CD4-positive, alpha-beta T cell (primary cell): ENCODE results near the gene DLX3. TPM values are rescaled to one million over a fixed set of nuclear protein-coding genes. Genes with fewer than 3 reads are reported as not detected.

Experiments
- ATAC-seq: fragments of 200-7000 bp; cut with Tn5 transposase; one replicate; pipeline ENCODE4 v1.10.0; 2022; ENCODE audit warnings: mild to moderate bottlenecking; ENCODE audit not compliant: poor library complexity
- CTCF ChIA-PET: fragments of 350-600 bp; sonication (Branson Sonifier 250); formaldehyde crosslinking; loops from one replicate; lab custom pipeline; 2021; ENCODE audit warnings: antibody characterized with exemption, inconsistent platforms; lab: Charles Lee
- POLR2A ChIA-PET: fragments of 350-600 bp; sonication (Branson Sonifier 250); formaldehyde crosslinking; loops from one replicate; lab custom pipeline; 2021; ENCODE audit warnings: antibody characterized with exemption, inconsistent platforms; lab: Charles Lee
- DNase-seq, 14 experiments: peaks; one replicate each; pipeline ENCODE4 v3.0.0-alpha.2; 2013 to 2020; ENCODE audit warnings: mixed read lengths in 2 of 14
- H3K27ac ChIP-seq, 2 donors: one replicate each; pipeline versions ENCODE4 v1.5.1 to v1.7.0; 2013; ENCODE audit warnings: low read length in 2 of 2, low read depth in 1 of 2, mild to moderate bottlenecking in 1 of 2
- H3K27me3 ChIP-seq, 2 experiments: 1 replicate in 1 of 2; 2 replicates in 1 of 2; pipeline versions ENCODE4 v1.6.1 to v1.7.0; 2013; ENCODE audit warnings: low read length in 2 of 2, control low read depth in 1 of 2, mild to moderate bottlenecking in 1 of 2, moderate library complexity in 1 of 2; ENCODE audit not compliant: insufficient read depth in 2 of 2, control insufficient read depth in 1 of 2
- H3K36me3 ChIP-seq: one replicate; pipeline ENCODE4 v1.6.1; 2013; ENCODE audit warnings: low read length, control low read depth; ENCODE audit not compliant: insufficient read depth
- H3K4me1 ChIP-seq: one replicate; pipeline ENCODE4 v1.6.1; 2013; ENCODE audit warnings: low read length, control low read depth; ENCODE audit not compliant: insufficient read depth
- H3K4me3 ChIP-seq: one replicate; pipeline ENCODE4 v1.5.1; 2013; ENCODE audit warnings: mild to moderate bottlenecking, low read length, moderate library complexity
- H3K9me3 ChIP-seq, 2 experiments: 1 replicate in 1 of 2; 2 replicates in 1 of 2; pipeline versions ENCODE4 v1.6.1 to v1.7.0; 2013; ENCODE audit warnings: low read length in 2 of 2, mild to moderate bottlenecking in 2 of 2, control low read depth in 1 of 2, moderate library complexity in 1 of 2; ENCODE audit not compliant: control insufficient read depth in 1 of 2, insufficient read depth in 1 of 2
- H3K27ac Mint-ChIP-seq: one replicate; pipeline ENCODE4 v1.8.0; 2020; ENCODE audit warnings: mixed read lengths
- H3K27me3 Mint-ChIP-seq: one replicate; pipeline ENCODE4 v1.8.0; 2021; ENCODE audit warnings: mixed read lengths
- H3K36me3 Mint-ChIP-seq: one replicate; pipeline ENCODE4 v1.8.0; 2021; ENCODE audit warnings: low read depth, mixed read lengths
- H3K4me1 Mint-ChIP-seq: one replicate; pipeline ENCODE4 v1.8.0; 2021; ENCODE audit warnings: low read depth, mixed read lengths
- H3K4me3 Mint-ChIP-seq: one replicate; pipeline ENCODE4 v1.8.0; 2020; ENCODE audit warnings: mild to moderate bottlenecking, mixed read lengths
- H3K9me3 Mint-ChIP-seq: one replicate; pipeline ENCODE4 v1.8.0; 2020; ENCODE audit warnings: mixed read lengths
- intact Hi-C, 2 experiments: fragments of 100-400 bp; cut with DNase I in 1 of 2; cut with micrococcal nuclease in 1 of 2; formaldehyde crosslinking; loops; one replicate each; pipeline versions ENCODE4 v1.15.1 to v1.9.0; 2023 to 2025; cut with DNase I, micrococcal nuclease
- total RNA-seq, 174 experiments: library from RNA in 2 of 174; stranded (reverse) in 2 of 174; gene quantifications; one replicate each; pipeline ENCODE4 v1.2.3 and lab custom pipeline; 2021 to 2026
- TF ChIP-seq, protein P1 (sequence below): fragments of 200-600 bp; IDR thresholded peaks from one replicate; pipeline ENCODE4 v1.8.0; 2022; ENCODE audit warnings: antibody characterized with exemption, mild to moderate bottlenecking

DLX3 gene
- total RNA-seq, 2 experiments from 2014 or later, result not detected

DNA sequence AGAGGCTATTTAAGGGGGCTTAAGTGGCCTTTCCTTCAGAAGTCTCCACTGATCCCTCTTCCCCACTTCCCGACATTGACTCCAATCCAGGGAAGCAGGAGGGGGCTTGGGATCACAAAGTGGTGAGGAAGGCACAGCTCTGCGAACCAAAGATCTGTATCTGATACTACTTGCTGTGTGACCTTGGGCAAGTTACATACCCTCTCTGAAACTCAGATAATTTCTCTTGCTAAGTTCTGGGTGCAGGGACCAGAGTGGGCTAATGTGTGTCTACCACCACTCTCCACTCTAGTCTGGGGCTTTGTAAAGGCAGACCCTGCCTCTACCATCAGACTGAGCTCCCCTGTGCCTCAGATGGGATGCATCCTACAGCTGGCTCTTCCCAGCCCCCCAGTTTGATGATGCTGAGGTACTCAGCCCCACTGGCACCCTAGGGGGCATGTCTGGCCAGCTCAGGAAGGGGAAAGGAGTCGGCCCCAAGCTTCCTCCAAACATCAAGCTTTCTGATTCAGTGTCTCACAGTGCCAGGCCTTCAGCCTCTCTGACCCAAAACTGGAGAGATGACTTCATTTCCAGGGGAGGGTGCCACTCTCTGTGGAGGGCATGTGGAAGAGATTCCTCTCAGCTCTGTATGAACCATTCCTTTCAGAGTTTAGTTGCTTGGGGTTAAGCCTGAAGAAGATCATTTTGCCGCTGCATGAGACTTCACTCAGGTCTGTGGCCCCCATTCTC lies 15.1 kb downstream of the DLX3 start:
- peaks cover 0 to 10% of the 10 kb centered on the region in 2 experiments for H3K9me3 ChIP-seq
- intact Hi-C loops, result no loop called here
- peaks cover 58% of the 10 kb centered on the region for H3K27me3 Mint-ChIP-seq

DNA sequence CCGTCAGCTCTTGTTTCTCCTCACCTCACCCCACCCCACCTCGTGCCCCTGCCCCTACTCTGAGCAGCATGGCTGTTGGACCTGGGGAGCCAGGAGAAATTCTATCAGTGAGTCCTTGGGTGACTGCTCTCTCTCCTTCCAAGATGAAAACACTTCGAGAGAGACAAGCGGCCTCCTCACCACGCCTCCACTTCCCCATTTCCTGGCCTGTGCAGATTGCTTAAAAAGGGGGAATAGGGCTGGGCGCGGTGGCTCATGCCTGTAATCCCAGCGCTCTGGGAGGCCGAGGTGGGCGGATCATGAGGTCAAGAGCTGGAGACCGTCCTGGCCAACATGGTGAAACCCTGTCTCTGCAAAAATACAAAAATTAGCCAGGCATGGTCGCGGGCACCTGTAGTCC lies 16.5 kb downstream of the DLX3 start:
- peaks cover 35 to 45% of the 10 kb centered on the region in 2 experiments for H3K27me3 ChIP-seq
- POLR2A ChIA-PET, result no interaction called here
- peaks cover 0 to 10% of the 10 kb centered on the region in 2 experiments for H3K9me3 ChIP-seq
- H3K27ac Mint-ChIP-seq, result no peak overlapping the region
- CTCF ChIA-PET, result interaction anchor here (1.2 kb wide), 2 partner anchors 23 to 26 kb away, joined by 3 to 6 read pairs; no protein-coding TSS in a partner anchor
- H3K27me3 Mint-ChIP-seq, result peaks cover 68% of the 10 kb centered on the region
- intact Hi-C loops, result no loop called here
- no peaks in the 10 kb centered on the region for H3K36me3 Mint-ChIP-seq
- no peaks in the 10 kb centered on the region for H3K9me3 Mint-ChIP-seq
- no peak overlapping the region for H3K4me3 Mint-ChIP-seq
- H3K36me3 ChIP-seq, result no peaks in the 10 kb centered on the region
- DNase-seq, result no peak
- ATAC-seq, result no peak
- no peak overlapping the region for H3K4me3 ChIP-seq
- no peak overlapping the region for H3K27ac ChIP-seq
- H3K4me1 ChIP-seq, result no peaks in the 10 kb centered on the region
- no peaks in the 10 kb centered on the region for H3K4me1 Mint-ChIP-seq
- TF ChIP-seq, protein P1, sequence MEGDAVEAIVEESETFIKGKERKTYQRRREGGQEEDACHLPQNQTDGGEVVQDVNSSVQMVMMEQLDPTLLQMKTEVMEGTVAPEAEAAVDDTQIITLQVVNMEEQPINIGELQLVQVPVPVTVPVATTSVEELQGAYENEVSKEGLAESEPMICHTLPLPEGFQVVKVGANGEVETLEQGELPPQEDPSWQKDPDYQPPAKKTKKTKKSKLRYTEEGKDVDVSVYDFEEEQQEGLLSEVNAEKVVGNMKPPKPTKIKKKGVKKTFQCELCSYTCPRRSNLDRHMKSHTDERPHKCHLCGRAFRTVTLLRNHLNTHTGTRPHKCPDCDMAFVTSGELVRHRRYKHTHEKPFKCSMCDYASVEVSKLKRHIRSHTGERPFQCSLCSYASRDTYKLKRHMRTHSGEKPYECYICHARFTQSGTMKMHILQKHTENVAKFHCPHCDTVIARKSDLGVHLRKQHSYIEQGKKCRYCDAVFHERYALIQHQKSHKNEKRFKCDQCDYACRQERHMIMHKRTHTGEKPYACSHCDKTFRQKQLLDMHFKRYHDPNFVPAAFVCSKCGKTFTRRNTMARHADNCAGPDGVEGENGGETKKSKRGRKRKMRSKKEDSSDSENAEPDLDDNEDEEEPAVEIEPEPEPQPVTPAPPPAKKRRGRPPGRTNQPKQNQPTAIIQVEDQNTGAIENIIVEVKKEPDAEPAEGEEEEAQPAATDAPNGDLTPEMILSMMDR, result no peak

More for the DNA sequence above, 15.1 kb downstream of the DLX3 start:
- no peak overlapping the region for H3K27ac Mint-ChIP-seq
- H3K36me3 Mint-ChIP-seq, result no peaks in the 10 kb centered on the region
- POLR2A ChIA-PET, result no interaction called here
- H3K4me3 Mint-ChIP-seq, result no peak overlapping the region
- TF ChIP-seq, protein P1, result no peak
- Histone ChIP-seq H3K36me3 (no peaks in the 10 kb centered on the region), H3K27me3 (peaks cover 28 to 31% of the 10 kb centered on the region in 2 experiments), H3K4me3 (no peak overlapping the region), H3K4me1 (no peaks in the 10 kb centered on the region), H3K27ac (no peak overlapping the region)
- H3K4me1 Mint-ChIP-seq, result no peaks in the 10 kb centered on the region
- DNase-seq (no peak), ATAC-seq (no peak)
- no peaks in the 10 kb centered on the region for H3K9me3 Mint-ChIP-seq
- CTCF ChIA-PET, result interaction anchor here (0.6 to 1.2 kb wide), 3 partner anchors 18 to 27 kb away, joined by 3 to 6 read pairs (median 3); no protein-coding TSS in a partner anchor

DNA sequence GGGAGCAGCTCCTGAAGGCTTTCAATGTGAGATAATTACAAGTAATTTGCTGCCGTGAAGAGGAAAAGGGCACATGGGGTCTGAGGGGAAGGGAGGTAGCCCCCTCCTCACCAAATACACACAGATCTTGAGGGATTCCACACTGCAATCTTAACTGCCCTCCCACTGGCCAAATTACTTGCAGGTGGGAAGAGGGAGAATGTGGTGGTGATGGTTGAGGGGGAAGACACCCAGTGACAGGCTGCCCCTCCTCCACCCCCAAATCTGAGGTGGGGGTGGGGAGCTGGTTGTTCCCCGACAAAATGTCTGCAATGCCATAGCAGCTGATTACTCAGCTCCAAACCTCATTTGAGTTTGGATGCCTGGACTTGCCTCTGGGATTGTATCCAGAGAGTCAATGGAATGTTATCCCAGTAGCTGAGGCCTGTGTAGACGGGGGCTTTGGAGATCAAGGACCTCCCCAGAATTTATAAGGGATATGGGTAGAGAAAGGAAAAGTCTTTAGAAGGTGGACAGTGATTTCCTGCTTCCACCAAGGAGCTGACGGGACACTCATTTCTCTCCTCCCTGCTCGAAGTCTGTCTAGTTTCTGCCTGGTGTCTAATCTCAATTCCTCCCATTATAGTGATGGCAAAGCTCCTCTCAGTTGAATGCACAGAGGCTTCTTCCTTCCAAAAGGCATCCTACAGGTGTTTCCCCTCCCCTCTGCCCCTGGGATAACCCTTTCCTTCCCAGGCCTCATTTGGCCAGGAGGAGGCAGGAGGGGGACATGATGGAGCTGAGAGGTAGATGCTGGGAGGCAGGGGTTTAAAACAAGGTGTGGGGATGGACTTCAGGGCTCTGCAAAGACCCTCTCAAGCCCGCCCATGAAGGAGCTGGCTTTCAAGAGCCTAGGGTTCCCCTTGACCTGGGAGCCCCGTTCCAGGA lies 17.3 kb downstream of the DLX3 start:
- TF ChIP-seq, protein P1, result no peak
- Mint-ChIP-seq H3K9me3 (no peaks in the 10 kb centered on the region), H3K4me1 (peaks cover 7% of the 10 kb centered on the region), H3K27me3 (peaks cover 71% of the 10 kb centered on the region), H3K4me3 (no peak overlapping the region), H3K27ac (no peak overlapping the region), H3K36me3 (no peaks in the 10 kb centered on the region)
- Histone ChIP-seq H3K27me3 (peaks cover 42 to 52% of the 10 kb centered on the region in 2 experiments), H3K36me3 (no peaks in the 10 kb centered on the region), H3K27ac (no peak overlapping the region), H3K9me3 (peaks cover 0 to 14% of the 10 kb centered on the region in 2 experiments), H3K4me1 (peaks cover 5% of the 10 kb centered on the region), H3K4me3 (no peak overlapping the region)
- no peak for DNase-seq
- no peak for ATAC-seq
- intact Hi-C loops, result no loop called here
- POLR2A ChIA-PET, result no interaction called here
- CTCF ChIA-PET, result interaction anchor here (0.9 to 1.2 kb wide), 2 partner anchors 24 to 25 kb away, joined by 3 read pairs; no protein-coding TSS in a partner anchor
